H9 (cell line): ENCODE results near the gene CCSER2. TPM values are rescaled to one million over a fixed set of nuclear protein-coding genes. Genes with fewer than 3 reads are reported as not detected.

Source experiments
- DNase-seq: peaks from one replicate; pipeline ENCODE4 v3.0.0-alpha.2; 2017
- H2AFZ ChIP-seq: one replicate; pipeline ENCODE4 v1.6.1; 2013; ENCODE audit warnings: mild to moderate bottlenecking, low read length, control low read depth, moderate library complexity
- H2AK5ac ChIP-seq: 2 replicates; pipeline ENCODE4 v1.6.1; 2013; ENCODE audit warnings: low read length, control low read depth, mixed read lengths; ENCODE audit not compliant: insufficient read length
- H2BK120ac ChIP-seq: one replicate; pipeline ENCODE4 v1.6.1; 2013; ENCODE audit warnings: low read depth, mild to moderate bottlenecking, low read length, control low read depth, inconsistent platforms; ENCODE audit not compliant: poor library complexity, severe bottlenecking
- H2BK12ac ChIP-seq: 2 replicates; pipeline ENCODE4 v1.6.1; 2013; ENCODE audit warnings: low read length, control low read depth, mixed read lengths, low read depth; ENCODE audit not compliant: insufficient read length
- H2BK15ac ChIP-seq: 2 replicates; pipeline ENCODE4 v1.6.1; 2013; ENCODE audit warnings: low read depth, low read length, control low read depth
- H2BK20ac ChIP-seq: one replicate; pipeline ENCODE4 v1.6.1; 2013; ENCODE audit warnings: low read depth, mild to moderate bottlenecking, low read length, control low read depth, inconsistent platforms; ENCODE audit not compliant: poor library complexity, severe bottlenecking
- H2BK5ac ChIP-seq: 2 replicates; pipeline ENCODE4 v1.6.1; 2013; ENCODE audit warnings: low read length, control low read depth, mixed read lengths; ENCODE audit not compliant: insufficient read length
- H3K14ac ChIP-seq: 2 replicates; pipeline ENCODE4 v1.6.1; 2013; ENCODE audit warnings: low read length, control low read depth; ENCODE audit not compliant: insufficient read depth
- H3K18ac ChIP-seq: 2 replicates; pipeline ENCODE4 v1.6.1; 2013; ENCODE audit warnings: low read depth, mild to moderate bottlenecking, mixed read lengths, low read length, control low read depth; ENCODE audit not compliant: insufficient read length
- H3K23ac ChIP-seq: 2 replicates; pipeline ENCODE4 v1.6.1; 2013; ENCODE audit warnings: low read length, control low read depth, mixed read lengths, low read depth; ENCODE audit not compliant: insufficient read length
- H3K23me2 ChIP-seq: 2 replicates; pipeline ENCODE4 v1.6.1; 2013; ENCODE audit warnings: low read depth, mild to moderate bottlenecking, mixed read lengths, low read length, control low read depth; ENCODE audit not compliant: insufficient read length, poor library complexity, severe bottlenecking
- H3K27ac ChIP-seq: 2 replicates; pipeline ENCODE4 v1.5.1; 2013; ENCODE audit warnings: low read length, control low read depth, mixed read lengths, low read depth; ENCODE audit not compliant: insufficient read length
- H3K27me3 ChIP-seq: 2 replicates; pipeline ENCODE4 v1.6.1; 2013; ENCODE audit warnings: low read length, control low read depth, inconsistent platforms; ENCODE audit not compliant: insufficient read depth
- H3K4ac ChIP-seq: 2 replicates; pipeline ENCODE4 v1.6.1; 2013; ENCODE audit warnings: low read depth, mild to moderate bottlenecking, control low read depth, inconsistent platforms, low read length, moderate library complexity
- H3K4me1 ChIP-seq: 2 replicates; pipeline ENCODE4 v1.6.1; 2013; ENCODE audit warnings: low read length, control low read depth, inconsistent platforms; ENCODE audit not compliant: insufficient read depth
- H3K4me2 ChIP-seq: 2 replicates; pipeline ENCODE4 v1.6.1; 2013; ENCODE audit warnings: low read length, control low read depth, mixed read lengths; ENCODE audit not compliant: insufficient read length, insufficient read depth
- H3K56ac ChIP-seq: 2 replicates; pipeline ENCODE4 v1.6.1; 2013; ENCODE audit warnings: low read depth, mild to moderate bottlenecking, mixed read lengths, low read length, control low read depth; ENCODE audit not compliant: insufficient read length
- H3K79me1 ChIP-seq: 2 replicates; pipeline ENCODE4 v1.6.1; 2013; ENCODE audit warnings: low read depth, mild to moderate bottlenecking, moderate library complexity, low read length, control low read depth, inconsistent platforms; ENCODE audit not compliant: insufficient read depth, poor library complexity, severe bottlenecking
- H3K79me2 ChIP-seq: 2 replicates; pipeline ENCODE4 v1.6.1; 2013; ENCODE audit warnings: low read length, control low read depth, inconsistent platforms; ENCODE audit not compliant: insufficient read depth
- H3K9ac ChIP-seq: 2 replicates; pipeline ENCODE4 v1.6.1; 2013; ENCODE audit warnings: low read length, control low read depth, mixed read lengths; ENCODE audit not compliant: insufficient read length; ENCODE audit errors: extremely low read depth
- H3K9me3 ChIP-seq: one replicate; pipeline ENCODE4 v1.6.1; 2013; ENCODE audit warnings: low read depth, low read length, inconsistent platforms; ENCODE audit not compliant: control insufficient read depth
- H3T11ph ChIP-seq: one replicate; pipeline ENCODE4 v1.6.1; 2013; ENCODE audit warnings: mild to moderate bottlenecking, low read length, control low read depth, inconsistent platforms
- H4K20me1 ChIP-seq: one replicate; pipeline ENCODE4 v1.6.1; 2013; ENCODE audit not compliant: control insufficient read depth, insufficient read length, insufficient read depth
- H4K5ac ChIP-seq: 2 replicates; pipeline ENCODE4 v1.6.1; 2013; ENCODE audit warnings: low read depth, mild to moderate bottlenecking, mixed read lengths, low read length, control low read depth; ENCODE audit not compliant: insufficient read length
- H4K8ac ChIP-seq: replicated peaks from 2 replicates; pipeline ENCODE4 v1.6.1; 2013; ENCODE audit warnings: low read length, control low read depth, mixed read lengths, low read depth; ENCODE audit not compliant: insufficient read length
- H4K91ac ChIP-seq: 2 replicates; pipeline ENCODE4 v1.6.1; 2013; ENCODE audit warnings: low read depth, mild to moderate bottlenecking, moderate library complexity, mixed read lengths, low read length, control low read depth; ENCODE audit not compliant: insufficient read length
- H3K27ac Mint-ChIP-seq, 3 experiments: 2 replicates in 2 of 3; 3 replicates in 1 of 3; pipeline ENCODE4 v1.8.0; 2020 to 2021; ENCODE audit warnings: mixed read lengths in 3 of 3, mild to moderate bottlenecking in 1 of 3, moderate library complexity in 1 of 3
- H3K27me3 Mint-ChIP-seq: 2 replicates; pipeline ENCODE4 v1.8.0; 2021; ENCODE audit warnings: low read depth, mild to moderate bottlenecking, moderate library complexity, mixed read lengths
- H3K36me3 Mint-ChIP-seq, 3 experiments: 2 replicates in 2 of 3; 3 replicates in 1 of 3; pipeline ENCODE4 v1.8.0; 2020 to 2021; ENCODE audit warnings: low read depth in 3 of 3, mixed read lengths in 3 of 3; ENCODE audit not compliant: insufficient read depth in 1 of 3
- H3K4me1 Mint-ChIP-seq, 2 experiments: 2 replicates each; pipeline ENCODE4 v1.8.0; 2020; ENCODE audit warnings: mixed read lengths in 2 of 2
- H3K4me3 Mint-ChIP-seq, 2 experiments: 2 replicates in 1 of 2; 3 replicates in 1 of 2; pipeline ENCODE4 v1.8.0; 2020 to 2021; ENCODE audit warnings: mild to moderate bottlenecking in 2 of 2, mixed read lengths in 2 of 2, moderate library complexity in 1 of 2
- H3K9me3 Mint-ChIP-seq, 2 experiments: 2 replicates in 1 of 2; 3 replicates in 1 of 2; pipeline ENCODE4 v1.8.0; 2020; ENCODE audit warnings: mild to moderate bottlenecking in 2 of 2, mixed read lengths in 2 of 2, moderate library complexity in 1 of 2
- CTCF ChIP-seq: fragments of 200-600 bp; sonication (generic); conservative IDR thresholded peaks from 3 replicates; pipeline ENCODE4 v1.8.0; 2021; ENCODE audit warnings: antibody characterized with exemption, mild to moderate bottlenecking
- WGBS: extraction: QIAGEN DNeasy Blood & Tissue Kit; methylation state at CpG from one replicate; pipeline ENCODE4 v1.1.7; 2013; ENCODE audit warnings: missing lambda C conversion rate, low lambda C conversion rate, mixed read lengths; ENCODE audit not compliant: insufficient read length; ENCODE audit errors: extremely low coverage; 5-methylcytosine and 5-hydroxymethylcytosine counted together
- total RNA-seq: library from RNA; stranded (reverse); gene quantifications from 2 replicates; pipeline ENCODE4 v1.2.1, GENCODE V29; 2021

Gene CCSER2
- total RNA-seq, 1 experiment from 2014 or later, result 22.2 TPM

DNA sequence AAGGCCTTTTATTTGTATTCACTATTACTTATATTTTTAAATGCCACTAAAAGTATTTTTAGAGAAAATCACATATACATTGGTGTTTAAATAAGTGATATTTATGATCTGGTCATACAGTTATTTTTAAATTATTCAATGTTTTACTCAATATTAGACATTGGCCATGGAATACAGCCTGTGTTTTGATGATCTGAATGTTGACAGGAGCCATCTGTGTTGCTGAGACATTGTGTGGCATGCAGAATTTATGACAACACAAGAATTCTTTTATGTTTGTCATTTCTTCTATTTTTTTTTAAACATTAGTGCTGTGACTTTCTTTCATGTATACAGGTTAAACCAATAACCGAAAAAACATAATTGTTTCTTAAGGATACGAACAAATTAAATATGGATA is 156.2 kb downstream of the CCSER2 start:
- Histone ChIP-seq H3T11ph (no peak overlapping the region), H4K91ac (no peak overlapping the region), H2AK5ac (no peak overlapping the region), H4K8ac (no peak overlapping the region), H3K23ac (no peak overlapping the region), H3K27me3 (no peaks in the 10 kb centered on the region), H3K79me2 (no peaks in the 10 kb centered on the region), H2BK5ac (no peak overlapping the region), H3K18ac (no peak overlapping the region), H2BK120ac (no peak overlapping the region), H3K23me2 (no peaks in the 10 kb centered on the region), H4K5ac (no peak overlapping the region), H3K4me1 (no peaks in the 10 kb centered on the region), H3K27ac (no peak overlapping the region), H3K56ac (no peak overlapping the region), H2BK15ac (no peak overlapping the region), H3K9ac (no peak overlapping the region), H3K9me3 (no peaks in the 10 kb centered on the region), H3K4me2 (no peak overlapping the region), H2AFZ (no peak overlapping the region), H4K20me1 (no peaks in the 10 kb centered on the region), H3K14ac (no peak overlapping the region), H3K4ac (no peak overlapping the region), H2BK20ac (no peak overlapping the region), H3K79me1 (no peaks in the 10 kb centered on the region), H2BK12ac (no peak overlapping the region)
- DNase-seq, result no peak
- Mint-ChIP-seq H3K4me1 (no peaks in the 10 kb centered on the region), H3K27ac (no peak overlapping the region), H3K27me3 (no peaks in the 10 kb centered on the region), H3K4me3 (no peak overlapping the region), H3K9me3 (peaks cover 8% of the 10 kb centered on the region in 2 experiments; a peak in 4 of 5 replicates), H3K36me3 (peaks cover 11 to 14% (median 13%) of the 10 kb centered on the region in 3 experiments; a peak in 5 of 7 replicates)
- no peak for TF ChIP-seq CTCF
- WGBS, result no CpG with 5 or more reads among the region's 2 CpGs
